Measurements from ENCODE around the gene PIN4.
"Not testable (repeated sequence)": the region's sequence is repeated elsewhere in the genome, so short reads cannot be mapped to it uniquely, and the experiment has no call there.

The PIN4 gene

DNA sequence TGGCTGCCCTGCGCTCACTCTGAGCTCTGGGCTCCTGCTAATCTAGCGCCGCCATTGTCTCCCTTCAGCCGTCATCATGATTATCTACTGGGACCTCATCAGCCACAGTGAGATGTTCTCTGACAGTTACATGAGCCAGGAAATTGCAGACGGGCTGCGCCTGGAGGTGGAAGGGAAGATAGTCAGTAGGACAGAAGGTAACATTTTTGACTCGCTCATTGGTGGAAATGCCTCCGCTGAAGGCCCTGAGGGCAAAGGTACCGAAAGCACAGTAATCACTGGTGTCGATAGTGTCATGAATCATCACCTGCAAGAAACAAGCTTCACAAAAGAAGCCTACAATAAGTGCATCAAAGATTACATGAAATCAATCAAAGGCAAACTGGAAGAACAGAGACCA is 21.8 kb upstream of the PIN4 start:
- Histone ChIP-seq H3K4me3 (replicated peaks; ENCODE audit: insufficient read depth, low read length) (no peak overlapping the region), H3K27me3 (ENCODE audit: insufficient read depth, poor library complexity, severe bottlenecking) (no peaks in the 10 kb centered on the region), H3K27ac (replicated peaks) (no peak overlapping the region)
- no peak for DNase-seq (ENCODE audit: low read depth in 1 of 2, low spot score in 1 of 2)
- TF ChIP-seq, protein P1, sequence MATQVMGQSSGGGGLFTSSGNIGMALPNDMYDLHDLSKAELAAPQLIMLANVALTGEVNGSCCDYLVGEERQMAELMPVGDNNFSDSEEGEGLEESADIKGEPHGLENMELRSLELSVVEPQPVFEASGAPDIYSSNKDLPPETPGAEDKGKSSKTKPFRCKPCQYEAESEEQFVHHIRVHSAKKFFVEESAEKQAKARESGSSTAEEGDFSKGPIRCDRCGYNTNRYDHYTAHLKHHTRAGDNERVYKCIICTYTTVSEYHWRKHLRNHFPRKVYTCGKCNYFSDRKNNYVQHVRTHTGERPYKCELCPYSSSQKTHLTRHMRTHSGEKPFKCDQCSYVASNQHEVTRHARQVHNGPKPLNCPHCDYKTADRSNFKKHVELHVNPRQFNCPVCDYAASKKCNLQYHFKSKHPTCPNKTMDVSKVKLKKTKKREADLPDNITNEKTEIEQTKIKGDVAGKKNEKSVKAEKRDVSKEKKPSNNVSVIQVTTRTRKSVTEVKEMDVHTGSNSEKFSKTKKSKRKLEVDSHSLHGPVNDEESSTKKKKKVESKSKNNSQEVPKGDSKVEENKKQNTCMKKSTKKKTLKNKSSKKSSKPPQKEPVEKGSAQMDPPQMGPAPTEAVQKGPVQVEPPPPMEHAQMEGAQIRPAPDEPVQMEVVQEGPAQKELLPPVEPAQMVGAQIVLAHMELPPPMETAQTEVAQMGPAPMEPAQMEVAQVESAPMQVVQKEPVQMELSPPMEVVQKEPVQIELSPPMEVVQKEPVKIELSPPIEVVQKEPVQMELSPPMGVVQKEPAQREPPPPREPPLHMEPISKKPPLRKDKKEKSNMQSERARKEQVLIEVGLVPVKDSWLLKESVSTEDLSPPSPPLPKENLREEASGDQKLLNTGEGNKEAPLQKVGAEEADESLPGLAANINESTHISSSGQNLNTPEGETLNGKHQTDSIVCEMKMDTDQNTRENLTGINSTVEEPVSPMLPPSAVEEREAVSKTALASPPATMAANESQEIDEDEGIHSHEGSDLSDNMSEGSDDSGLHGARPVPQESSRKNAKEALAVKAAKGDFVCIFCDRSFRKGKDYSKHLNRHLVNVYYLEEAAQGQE (IDR thresholded peaks at IDR 0.05; ENCODE audit: insufficient replicate concordance, low read depth), result no peak

DNA sequence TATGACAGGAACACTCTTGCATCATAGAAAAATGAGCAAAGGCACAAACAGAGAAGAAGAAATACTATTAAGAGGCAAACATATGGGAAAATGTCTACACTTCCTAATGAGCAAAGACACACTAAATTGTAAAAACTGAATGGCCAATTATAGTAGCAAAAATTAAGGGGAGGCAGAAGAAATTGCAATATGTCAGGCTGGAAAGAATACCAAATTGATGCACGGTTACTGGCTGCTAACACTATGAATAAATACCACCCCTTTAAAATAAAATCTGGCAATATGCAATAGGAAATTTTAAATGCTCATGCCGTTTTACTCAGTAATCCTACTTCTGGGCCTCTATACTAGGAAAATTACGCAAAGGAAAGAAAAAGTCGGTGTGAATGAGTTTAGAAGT is 16.0 kb upstream of the PIN4 start:
- no peak for DNase-seq (ENCODE audit: low read depth in 1 of 2, low spot score in 1 of 2)
- H3K27ac ChIP-seq (replicated peaks), result no peak overlapping the region
- no peaks in the 10 kb centered on the region for H3K27me3 ChIP-seq (ENCODE audit: insufficient read depth, poor library complexity, severe bottlenecking)
- no peak overlapping the region for H3K4me3 ChIP-seq (replicated peaks; ENCODE audit: insufficient read depth, low read length)
- TF ChIP-seq SPI1 (IDR thresholded peaks at IDR 0.05; ENCODE audit: borderline replicate concordance, low read depth) (no peak), GABPA (IDR thresholded peaks at IDR 0.05; ENCODE audit: low read depth) (no peak), POLR2AphosphoS5 (IDR thresholded peaks at IDR 0.05; ENCODE audit: low read depth) (no peak)
- TF ChIP-seq, protein P2, sequence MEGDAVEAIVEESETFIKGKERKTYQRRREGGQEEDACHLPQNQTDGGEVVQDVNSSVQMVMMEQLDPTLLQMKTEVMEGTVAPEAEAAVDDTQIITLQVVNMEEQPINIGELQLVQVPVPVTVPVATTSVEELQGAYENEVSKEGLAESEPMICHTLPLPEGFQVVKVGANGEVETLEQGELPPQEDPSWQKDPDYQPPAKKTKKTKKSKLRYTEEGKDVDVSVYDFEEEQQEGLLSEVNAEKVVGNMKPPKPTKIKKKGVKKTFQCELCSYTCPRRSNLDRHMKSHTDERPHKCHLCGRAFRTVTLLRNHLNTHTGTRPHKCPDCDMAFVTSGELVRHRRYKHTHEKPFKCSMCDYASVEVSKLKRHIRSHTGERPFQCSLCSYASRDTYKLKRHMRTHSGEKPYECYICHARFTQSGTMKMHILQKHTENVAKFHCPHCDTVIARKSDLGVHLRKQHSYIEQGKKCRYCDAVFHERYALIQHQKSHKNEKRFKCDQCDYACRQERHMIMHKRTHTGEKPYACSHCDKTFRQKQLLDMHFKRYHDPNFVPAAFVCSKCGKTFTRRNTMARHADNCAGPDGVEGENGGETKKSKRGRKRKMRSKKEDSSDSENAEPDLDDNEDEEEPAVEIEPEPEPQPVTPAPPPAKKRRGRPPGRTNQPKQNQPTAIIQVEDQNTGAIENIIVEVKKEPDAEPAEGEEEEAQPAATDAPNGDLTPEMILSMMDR (IDR thresholded peaks at IDR 0.05; ENCODE audit: insufficient read depth, low read length), result no peak
- TF ChIP-seq, protein P1 (IDR thresholded peaks at IDR 0.05; ENCODE audit: insufficient replicate concordance, low read depth), result no peak

DNA sequence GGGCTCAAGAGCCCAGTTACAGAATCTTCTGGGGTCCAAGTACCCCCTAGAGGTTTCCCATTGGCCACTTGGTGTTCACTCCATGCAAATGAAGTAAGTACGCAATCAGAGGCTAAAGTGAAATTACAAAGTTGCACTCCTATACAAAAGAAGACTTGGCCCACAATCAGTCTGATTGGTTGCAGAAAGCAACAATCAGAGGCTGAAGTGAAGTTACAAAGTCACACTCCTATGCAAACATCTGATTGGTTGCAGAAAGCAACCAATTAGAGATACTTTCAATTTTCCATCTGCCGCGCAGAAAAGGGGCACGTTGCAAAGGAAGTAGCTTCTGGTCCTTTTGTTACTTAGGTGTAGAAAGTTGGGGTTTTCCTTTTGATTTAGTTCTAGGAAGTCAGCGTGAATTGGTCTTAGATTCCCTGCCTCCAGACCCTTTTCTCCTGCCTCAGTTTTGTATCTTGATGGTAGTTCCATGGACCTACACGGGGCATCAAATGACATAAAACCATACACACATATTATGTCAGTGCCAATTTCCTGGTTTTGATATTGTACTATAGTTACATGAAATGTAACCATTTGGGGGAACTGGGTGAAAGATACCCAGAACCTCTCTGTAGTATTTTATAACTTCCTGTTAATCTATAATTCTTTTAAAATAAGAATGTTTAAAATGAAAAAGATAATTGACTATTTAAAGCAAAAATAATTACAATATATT is 12.4 kb upstream of the PIN4 start:
- no peak overlapping the region for H3K4me3 ChIP-seq (replicated peaks; ENCODE audit: insufficient read depth, low read length)
- no peak for TF ChIP-seq SPI1 (IDR thresholded peaks at IDR 0.05; ENCODE audit: borderline replicate concordance, low read depth)
- no peak for TF ChIP-seq GABPA (IDR thresholded peaks at IDR 0.05; ENCODE audit: low read depth)
- no peak for TF ChIP-seq POLR2AphosphoS5 (IDR thresholded peaks at IDR 0.05; ENCODE audit: low read depth)
- TF ChIP-seq, protein P2 (IDR thresholded peaks at IDR 0.05; ENCODE audit: insufficient read depth, low read length), result no peak
- TF ChIP-seq, protein P1 (IDR thresholded peaks at IDR 0.05; ENCODE audit: insufficient replicate concordance, low read depth), result no peak
- H3K27me3 ChIP-seq (ENCODE audit: insufficient read depth, poor library complexity, severe bottlenecking), result no peaks in the 10 kb centered on the region
- no peak overlapping the region for H3K27ac ChIP-seq (replicated peaks)
- no peak for DNase-seq (ENCODE audit: low read depth in 1 of 2, low spot score in 1 of 2)

DNA sequence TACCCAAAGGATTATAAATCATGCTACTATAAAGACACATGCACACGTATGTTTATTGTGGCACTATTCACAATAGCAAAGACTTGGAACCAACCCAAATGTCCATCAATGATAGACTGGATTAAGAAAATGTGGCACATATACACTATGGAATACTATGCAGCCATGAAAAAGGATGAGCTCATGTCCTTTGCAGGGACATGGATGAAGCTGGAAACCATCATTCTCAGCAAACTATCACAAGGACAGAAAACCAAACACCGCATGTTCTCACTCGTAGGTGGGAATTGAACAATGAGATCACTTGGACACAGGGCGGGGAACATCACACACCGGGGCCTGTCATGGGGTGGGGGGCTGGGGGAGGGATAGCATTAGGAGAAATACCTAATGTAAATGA is 5.3 kb upstream of the PIN4 start:
- not testable (repeated sequence) for H3K27me3 ChIP-seq (ENCODE audit: insufficient read depth, poor library complexity, severe bottlenecking)

More for the DNA sequence above, 5.3 kb upstream of the PIN4 start:
- DNase-seq (ENCODE audit: low read depth in 1 of 2, low spot score in 1 of 2); H3K4me3 ChIP-seq (replicated peaks; ENCODE audit: insufficient read depth, low read length); H3K27ac ChIP-seq (replicated peaks): not testable (repeated sequence)
